Mononuclear cell (primary cell): ENCODE data around the gene ABO. TPM values are rescaled to one million over a fixed set of nuclear protein-coding genes. Genes with fewer than 3 reads are reported as not detected.
"Not testable (repeated sequence)": the region's sequence is repeated elsewhere in the genome, so short reads cannot be mapped to it uniquely, and the experiment has no call there.

Experiments
- H3K27me3 ChIP-seq: 2 replicates; pipeline ENCODE4 v1.6.0; 2011; ENCODE audit warnings: low read length, control low read depth; ENCODE audit not compliant: insufficient read depth
- H3K4me1 ChIP-seq: 2 replicates; pipeline ENCODE4 v1.5.1; 2011; ENCODE audit warnings: mild to moderate bottlenecking, low read length, control low read depth; ENCODE audit not compliant: insufficient read depth
- H3K4me3 ChIP-seq: 2 replicates; pipeline ENCODE4 v1.5.1; 2011; ENCODE audit warnings: mild to moderate bottlenecking, low read length, moderate library complexity
- H3K9me3 ChIP-seq: 2 replicates; pipeline ENCODE4 v1.5.1; 2011; ENCODE audit warnings: low read depth, mild to moderate bottlenecking, control low read depth, low read length
- total RNA-seq: library from RNA; depleted of rRNA; stranded (reverse); fragments of >200 nt; gene quantifications from one replicate; pipeline ENCODE4 v1.2.3, GENCODE V29; 2012

Gene ABO
- total RNA-seq, 1 donor = 4.5 TPM

DNA sequence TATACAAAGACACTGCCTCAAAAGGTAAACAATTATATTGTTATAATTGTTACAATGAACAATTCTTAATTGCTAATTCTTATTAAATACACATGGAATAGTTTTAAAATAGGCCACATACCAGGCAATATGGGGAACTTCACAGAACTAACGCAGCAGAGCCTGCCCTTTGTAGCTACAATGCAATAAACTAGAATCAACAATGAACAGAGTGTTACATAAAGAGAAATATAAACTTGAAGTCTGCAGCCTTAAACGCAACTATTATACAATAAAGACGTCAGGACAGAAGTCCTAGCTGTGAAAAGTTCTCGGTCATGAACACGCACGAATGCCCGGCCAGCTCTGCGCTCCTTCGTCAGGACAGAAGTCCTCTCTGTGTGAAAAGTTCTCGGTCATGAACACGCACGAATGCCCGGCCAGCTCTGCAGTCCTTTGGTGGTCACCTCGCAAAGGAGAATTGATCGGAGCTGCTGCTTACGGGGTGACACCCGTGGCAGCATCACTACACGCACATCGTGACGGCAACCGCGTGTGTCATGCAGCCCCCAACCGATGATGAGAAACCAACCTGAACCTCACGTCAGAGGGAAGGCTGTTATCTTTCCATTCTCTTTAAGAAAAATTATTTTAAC is 43.0 kb downstream of the ABO start:
- not testable (repeated sequence) for H3K27me3 ChIP-seq, H3K4me1 ChIP-seq, H3K4me3 ChIP-seq, H3K9me3 ChIP-seq

DNA sequence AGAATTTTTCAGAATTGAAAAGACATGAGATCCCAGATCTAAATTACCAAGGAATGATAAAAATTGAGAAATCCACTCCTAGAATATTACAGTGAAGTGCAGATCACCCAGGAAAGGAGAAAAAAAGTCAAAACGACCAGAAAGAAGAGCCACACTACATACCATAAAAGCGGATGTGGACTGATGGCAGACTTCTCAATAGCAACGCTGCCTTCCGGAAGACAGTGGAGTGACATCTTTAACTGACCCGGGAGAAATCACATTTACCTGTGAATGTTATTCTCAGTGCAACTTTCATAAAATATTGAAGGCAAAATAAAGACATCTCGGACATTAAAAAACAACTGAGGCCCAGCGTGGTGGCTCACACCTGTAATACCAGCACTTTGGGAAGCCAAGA is 44.5 kb downstream of the ABO start:
- not testable (repeated sequence) for H3K27me3 ChIP-seq, H3K4me3 ChIP-seq, H3K4me1 ChIP-seq, H3K9me3 ChIP-seq

- Histone ChIP-seq H3K4me1 (no peaks in the 10 kb centered on the region), H3K9me3 (no peaks in the 10 kb centered on the region), H3K4me3 (no peak overlapping the region), H3K27me3 (no peaks in the 10 kb centered on the region)
Observed at GRCh38 chr9:133230093-133230492, 44.9 kb downstream of the ABO start.

DNA sequence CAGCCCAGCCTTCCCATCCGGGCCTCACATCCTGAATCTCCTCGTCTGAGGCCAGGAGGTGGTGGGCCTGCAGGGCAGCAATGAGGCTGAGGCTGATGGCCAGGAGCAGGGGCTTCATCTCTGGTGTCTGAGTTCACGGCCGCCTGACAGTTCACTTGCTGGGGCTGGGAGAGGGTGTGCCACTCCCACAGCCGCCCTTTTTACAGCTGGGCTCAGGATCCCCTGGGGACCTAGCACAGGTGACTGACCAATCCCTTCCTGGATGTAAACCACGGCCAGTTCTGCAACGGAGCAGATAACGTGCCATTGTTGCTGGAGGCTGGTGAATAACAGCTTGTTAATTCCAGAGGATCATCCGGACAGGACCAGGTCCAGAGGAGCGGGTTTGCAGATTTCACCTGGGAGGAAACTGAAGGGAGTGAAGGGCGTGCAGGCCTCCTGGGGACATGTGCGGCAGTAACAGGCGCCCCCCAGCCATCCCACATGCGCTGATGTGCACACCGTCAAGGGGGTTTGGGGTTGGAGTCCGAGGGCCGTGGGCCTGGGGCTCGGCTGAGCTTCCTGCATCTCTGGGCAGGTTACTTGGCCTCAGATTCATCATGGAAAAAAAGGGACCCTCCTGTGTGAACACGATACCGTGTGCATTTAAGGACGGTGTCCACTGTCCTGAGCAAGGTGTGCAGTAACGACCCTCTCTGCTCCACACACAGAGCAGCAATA is 46.4 kb downstream of the ABO start:
- not testable (repeated sequence) for H3K4me1 ChIP-seq, H3K4me3 ChIP-seq, H3K9me3 ChIP-seq, H3K27me3 ChIP-seq

DNA sequence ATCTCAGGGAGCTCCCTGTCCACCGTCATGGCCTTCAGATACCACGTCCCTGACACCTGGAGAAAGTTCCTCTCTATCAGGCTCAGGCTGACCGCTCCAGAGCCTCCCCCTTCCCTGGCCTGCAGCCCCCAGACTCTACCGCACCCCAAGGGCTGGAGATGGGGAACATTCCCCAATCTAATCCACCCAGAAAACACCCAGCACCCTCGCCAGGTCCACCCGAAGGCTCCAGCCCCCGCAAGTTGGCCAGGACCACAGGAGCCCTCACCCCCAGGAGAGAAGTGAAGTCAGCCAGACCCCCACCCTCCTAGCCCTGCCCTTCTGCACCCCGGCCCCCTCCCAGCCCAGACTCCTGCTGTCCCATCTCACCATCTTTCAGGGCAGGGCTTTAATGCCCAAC is 47.0 kb downstream of the ABO start:
- H3K27me3 ChIP-seq, H3K9me3 ChIP-seq, H3K4me1 ChIP-seq: not testable (repeated sequence)

DNA sequence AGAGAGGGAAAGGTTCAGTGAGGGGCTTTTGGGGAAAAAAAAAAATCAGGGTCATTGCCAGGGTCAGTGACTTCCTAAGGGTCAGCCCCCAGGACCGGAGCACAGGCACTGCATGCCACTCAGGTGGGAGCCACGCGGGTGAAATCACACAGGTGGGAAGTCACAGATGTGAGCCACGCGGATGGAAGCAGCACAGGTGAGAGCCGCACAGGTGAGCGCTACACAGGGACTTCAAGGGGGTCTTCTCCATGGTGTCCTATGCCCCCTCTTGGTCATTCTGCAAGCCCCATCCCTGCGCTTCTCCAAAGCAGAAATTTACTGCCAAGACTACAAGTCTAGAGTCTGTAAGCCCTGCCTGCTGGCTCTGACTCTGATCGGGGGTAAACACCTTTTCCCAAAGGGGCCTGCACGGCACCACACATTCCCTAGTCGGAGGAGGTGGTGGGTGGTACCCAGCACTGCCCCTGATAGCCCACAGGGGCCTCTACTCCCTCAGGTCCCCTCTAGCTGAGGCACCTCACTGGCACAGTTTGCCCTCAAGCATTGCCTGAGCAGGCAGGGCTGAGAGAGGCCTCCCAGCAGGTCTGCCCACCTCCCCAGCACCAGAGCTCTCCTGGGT is 47.6 kb downstream of the ABO start:
- no peak overlapping the region for H3K4me3 ChIP-seq
- no peaks in the 10 kb centered on the region for H3K9me3 ChIP-seq

More for the DNA sequence above, 47.0 kb downstream of the ABO start:
- not testable (repeated sequence) for H3K4me3 ChIP-seq

DNA sequence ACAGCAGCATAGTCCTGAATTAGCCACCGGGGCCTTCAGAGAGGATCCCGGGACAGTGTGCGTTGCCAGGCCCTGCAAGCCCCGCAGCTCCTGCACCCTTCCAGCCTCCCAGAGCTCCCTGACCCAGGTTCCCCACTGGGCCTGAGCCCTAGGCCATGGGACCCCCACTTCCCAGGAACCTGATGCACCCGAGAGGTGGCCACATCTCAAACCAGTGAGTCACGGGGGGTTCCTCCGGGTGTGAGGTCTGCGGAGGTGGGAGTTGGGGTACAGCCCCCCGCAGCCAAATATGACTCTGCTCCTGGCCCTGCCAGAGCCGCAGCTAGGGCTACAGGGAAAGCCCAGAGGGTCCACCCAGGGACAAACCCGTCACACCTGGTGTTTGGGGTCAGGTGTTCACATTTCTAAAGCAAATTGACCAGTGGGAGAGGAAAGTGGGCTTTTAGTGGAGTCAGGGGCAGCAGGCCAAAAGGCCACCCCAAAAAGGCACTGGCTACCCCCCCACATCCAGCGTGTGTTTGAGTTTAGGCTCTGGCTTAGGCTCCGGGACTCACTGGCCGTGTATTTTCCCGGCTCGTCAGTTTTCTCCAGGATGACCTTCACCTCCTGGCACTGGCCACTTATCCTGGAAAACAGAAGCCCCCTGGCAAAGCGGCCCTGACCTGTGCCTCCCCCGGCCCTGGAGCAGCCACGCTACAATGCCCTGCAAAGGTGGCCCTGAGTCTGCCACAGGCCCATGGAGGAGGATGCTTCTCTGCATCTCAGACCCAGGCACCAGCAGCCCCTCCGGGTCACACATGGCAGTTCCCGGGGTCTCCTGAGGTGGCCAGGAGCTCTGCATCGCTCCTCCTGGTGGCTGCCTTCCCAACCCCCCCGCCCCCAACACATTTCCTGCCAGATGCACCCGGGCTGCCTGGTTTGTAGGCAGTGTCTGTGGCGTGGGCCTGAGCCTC is 48.5 kb downstream of the ABO start:
- Histone ChIP-seq H3K4me3 (no peak overlapping the region), H3K4me1 (no peaks in the 10 kb centered on the region), H3K9me3 (no peaks in the 10 kb centered on the region), H3K27me3 (no peaks in the 10 kb centered on the region)

More for the DNA sequence above, 47.6 kb downstream of the ABO start:
- Histone ChIP-seq H3K4me1 (no peaks in the 10 kb centered on the region), H3K27me3 (no peaks in the 10 kb centered on the region)

- Histone ChIP-seq H3K9me3 (no peaks in the 10 kb centered on the region), H3K27me3 (no peaks in the 10 kb centered on the region), H3K4me3 (no peak overlapping the region), H3K4me1 (no peaks in the 10 kb centered on the region)
Observed at GRCh38 chr9:133225171-133226011, 49.6 kb downstream of the ABO start.

DNA sequence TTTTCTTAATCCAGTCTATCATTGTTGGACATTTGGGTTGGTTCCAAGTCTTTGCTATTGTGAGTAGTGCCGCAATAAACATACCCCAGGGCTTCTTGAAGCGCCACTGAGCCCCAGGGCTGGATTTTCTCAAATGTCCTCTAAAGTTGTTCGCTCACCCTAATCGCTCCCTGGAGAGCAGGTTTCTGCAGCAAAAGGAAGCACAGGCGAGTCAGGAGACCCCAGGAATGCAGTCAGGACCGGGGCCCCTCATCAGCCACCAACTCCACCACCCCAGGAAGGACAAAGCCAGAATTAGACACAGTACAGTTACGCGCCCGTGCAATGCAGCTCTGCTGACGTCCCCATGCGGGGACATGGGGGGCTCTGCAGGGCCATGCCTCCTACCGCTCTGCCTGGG is 50.2 kb downstream of the ABO start:
- H3K4me1 ChIP-seq = no peaks in the 10 kb centered on the region
- H3K9me3 ChIP-seq = no peaks in the 10 kb centered on the region
- no peak overlapping the region for H3K4me3 ChIP-seq
- H3K27me3 ChIP-seq = no peaks in the 10 kb centered on the region

GRCh38 chr9:133223159-133223756 is 51.7 kb downstream of the ABO start:
- H3K27me3 ChIP-seq, H3K4me1 ChIP-seq, H3K9me3 ChIP-seq, H3K4me3 ChIP-seq: not testable (repeated sequence)

- not testable (repeated sequence) for H3K4me1 ChIP-seq, H3K9me3 ChIP-seq, H3K27me3 ChIP-seq, H3K4me3 ChIP-seq
Observed at GRCh38 chr9:133221994-133222393, 53.0 kb downstream of the ABO start.

DNA sequence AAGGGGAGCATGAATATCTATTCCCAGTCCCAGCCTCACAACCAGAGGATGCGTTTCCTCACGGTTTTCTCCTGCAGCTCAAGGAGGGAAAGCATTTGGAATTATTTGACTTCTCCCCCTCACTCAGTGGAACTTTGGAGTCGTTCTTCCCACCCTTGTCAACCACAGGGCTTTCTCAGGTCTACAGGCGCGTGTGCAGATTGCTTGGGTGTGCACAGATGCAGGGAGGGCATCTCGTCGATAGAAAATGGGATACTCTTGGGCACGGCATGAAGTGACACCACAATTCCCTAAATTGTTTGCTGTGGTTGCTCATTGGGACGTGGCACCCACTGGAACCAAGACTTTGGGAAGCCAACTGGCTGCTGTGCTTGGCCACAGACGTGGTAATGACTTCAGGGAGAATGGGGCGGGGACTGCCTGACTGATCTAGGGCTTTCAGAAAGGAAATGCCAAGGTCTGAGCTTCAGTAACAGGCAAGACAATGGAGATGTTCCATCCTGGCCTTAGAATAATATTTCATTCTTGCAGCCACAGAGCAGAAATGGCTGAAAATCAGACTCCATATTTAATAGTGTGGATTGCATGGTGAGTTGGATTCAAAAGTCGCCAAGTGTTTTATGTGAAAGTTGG is 53.7 kb downstream of the ABO start:
- Histone ChIP-seq H3K27me3 (no peaks in the 10 kb centered on the region), H3K9me3 (no peaks in the 10 kb centered on the region), H3K4me3 (no peak overlapping the region), H3K4me1 (no peaks in the 10 kb centered on the region)

- H3K27me3 ChIP-seq, H3K9me3 ChIP-seq, H3K4me3 ChIP-seq, H3K4me1 ChIP-seq: not testable (repeated sequence)
Observed at GRCh38 chr9:133218049-133218975, 56.7 kb downstream of the ABO start.
